Neural cell (in vitro differentiated cells): Measurements from ENCODE around the gene FGFR4. TPM values are rescaled to one million over a fixed set of nuclear protein-coding genes. Genes with fewer than 3 reads are reported as not detected.

Experiments used
- H2AFZ ChIP-seq: fragments of 200-600, 300-800 bp; sonication (generic), shearing (Covaris generic); 2 replicates; pipeline ENCODE4 v1.6.0; 2014; ENCODE audit warnings: low read depth, mild to moderate bottlenecking, antibody characterized with exemption, low read length, moderate library complexity
- H3F3A ChIP-seq: fragments of 200-600 bp; shearing (Covaris generic); 2 replicates; pipeline ENCODE4 v1.6.1; 2016; ENCODE audit warnings: mild to moderate bottlenecking, moderate library complexity, mixed read lengths, antibody characterized with exemption, low read length; ENCODE audit not compliant: insufficient read depth, poor library complexity, severe bottlenecking
- H3K27ac ChIP-seq: fragments of 200-600, 300-800 bp; sonication (generic), shearing (Covaris generic); 2 replicates; pipeline ENCODE4 v1.5.1; 2014; ENCODE audit warnings: mild to moderate bottlenecking, low read length, moderate library complexity
- H3K27me3 ChIP-seq: fragments of 300-800, 200-600 bp; sonication (generic), shearing (Covaris generic); 2 replicates; pipeline ENCODE4 v1.6.0; 2014; ENCODE audit warnings: mild to moderate bottlenecking, low read depth, low read length, moderate library complexity; ENCODE audit not compliant: insufficient read depth
- H3K36me3 ChIP-seq: fragments of 300-800, 200-600 bp; sonication (generic), shearing (Covaris generic); 2 replicates; pipeline ENCODE4 v1.5.1; 2014; ENCODE audit warnings: mild to moderate bottlenecking, antibody characterized with exemption, low read length, moderate library complexity; ENCODE audit not compliant: insufficient read depth
- H3K4me2 ChIP-seq: fragments of 300-800, 200-600 bp; sonication (generic), shearing (Covaris generic); 2 replicates; pipeline ENCODE4 v1.6.0; 2014; ENCODE audit warnings: mild to moderate bottlenecking, low read length
- H3K4me3 ChIP-seq: fragments of 300-800, 200-600 bp; sonication (generic), shearing (Covaris generic); 2 replicates; pipeline ENCODE4 v1.5.1; 2014; ENCODE audit warnings: mild to moderate bottlenecking, low read length, moderate library complexity
- H3K79me2 ChIP-seq: fragments of 200-600 bp; shearing (Covaris generic); replicated peaks from 2 replicates; pipeline ENCODE4 v1.6.0; 2014; ENCODE audit warnings: mild to moderate bottlenecking, low read length, moderate library complexity; ENCODE audit not compliant: insufficient read depth
- H3K9ac ChIP-seq: fragments of 300-800, 200-600 bp; sonication (generic), shearing (Covaris generic); 2 replicates; pipeline ENCODE4 v1.6.1; 2016; ENCODE audit warnings: mild to moderate bottlenecking, low read length, mixed read lengths
- H3K9me2 ChIP-seq: fragments of 200-600 bp; shearing (Covaris generic); 2 replicates; pipeline ENCODE4 v1.6.1; 2016; ENCODE audit warnings: mild to moderate bottlenecking, low read length, mixed read lengths; ENCODE audit not compliant: insufficient read depth
- H3K9me3 ChIP-seq: fragments of 200-600, 300-800 bp; sonication (generic), shearing (Covaris generic); 2 replicates; pipeline ENCODE4 v1.6.1; 2016; ENCODE audit warnings: mild to moderate bottlenecking, mixed run types, low read length, moderate library complexity, mixed read lengths
- H4K20me1 ChIP-seq: fragments of 200-600 bp; shearing (Covaris generic); 2 replicates; pipeline ENCODE4 v1.6.1; 2016; ENCODE audit warnings: mild to moderate bottlenecking, mixed run types; ENCODE audit not compliant: insufficient read depth
- EP300 ChIP-seq: fragments of 450-650 bp; conservative IDR thresholded peaks from 2 replicates; pipeline ENCODE4 v1.6.1; 2014; ENCODE audit warnings: antibody characterized with exemption, mild to moderate bottlenecking, moderate library complexity; ENCODE audit not compliant: poor library complexity, severe bottlenecking
- EZH2 ChIP-seq: fragments of 200-600, 300-800 bp; shearing (Covaris generic), sonication (generic); IDR thresholded peaks from 2 replicates; pipeline ENCODE4 v1.6.1; 2014; ENCODE audit warnings: antibody characterized with exemption, low read length, borderline replicate concordance, mild to moderate bottlenecking; ENCODE audit not compliant: insufficient read depth, poor library complexity, severe bottlenecking
- MXI1 ChIP-seq: fragments of 450-650 bp; conservative IDR thresholded peaks from 2 replicates; pipeline ENCODE4 v1.6.1; 2014; ENCODE audit warnings: antibody characterized with exemption, mild to moderate bottlenecking; ENCODE audit not compliant: poor library complexity, severe bottlenecking
- POLR2AphosphoS5 ChIP-seq: IDR thresholded peaks from 2 replicates; pipeline ENCODE4 v1.6.1; 2012
- RAD21 ChIP-seq: fragments of 450-650 bp; conservative IDR thresholded peaks from 2 replicates; pipeline ENCODE4 v1.6.1; 2014; ENCODE audit warnings: antibody characterized with exemption, mild to moderate bottlenecking, moderate library complexity
- SMC3 ChIP-seq: fragments of 450-650 bp; conservative IDR thresholded peaks from 2 replicates; pipeline ENCODE4 v1.6.1; 2014; ENCODE audit warnings: antibody characterized with exemption, mild to moderate bottlenecking, moderate library complexity; ENCODE audit not compliant: poor library complexity
- TAF1 ChIP-seq: IDR thresholded peaks from 2 replicates; pipeline ENCODE4 v1.6.1; 2012; ENCODE audit warnings: low read depth
- polyA plus RNA-seq: library from polyadenylated mRNA; depleted of rRNA; stranded (reverse); fragments of >200 nt; gene quantifications from 2 replicates; pipeline ENCODE4 v1.2.3, GENCODE V29; 2014
- TF ChIP-seq, protein P1 (sequence below): fragments of 450-650 bp; IDR thresholded peaks from 2 replicates; pipeline ENCODE4 v1.5.1; 2014; ENCODE audit warnings: antibody characterized with exemption, mild to moderate bottlenecking, moderate library complexity; ENCODE audit not compliant: poor library complexity, severe bottlenecking
- TF ChIP-seq, protein P2 (sequence below): IDR thresholded peaks from 2 replicates; pipeline ENCODE4 v1.6.1; 2012; ENCODE audit warnings: borderline replicate concordance

Gene FGFR4
- polyA plus RNA-seq, 1 donor from 2014 or later = 14.8 TPM

DNA sequence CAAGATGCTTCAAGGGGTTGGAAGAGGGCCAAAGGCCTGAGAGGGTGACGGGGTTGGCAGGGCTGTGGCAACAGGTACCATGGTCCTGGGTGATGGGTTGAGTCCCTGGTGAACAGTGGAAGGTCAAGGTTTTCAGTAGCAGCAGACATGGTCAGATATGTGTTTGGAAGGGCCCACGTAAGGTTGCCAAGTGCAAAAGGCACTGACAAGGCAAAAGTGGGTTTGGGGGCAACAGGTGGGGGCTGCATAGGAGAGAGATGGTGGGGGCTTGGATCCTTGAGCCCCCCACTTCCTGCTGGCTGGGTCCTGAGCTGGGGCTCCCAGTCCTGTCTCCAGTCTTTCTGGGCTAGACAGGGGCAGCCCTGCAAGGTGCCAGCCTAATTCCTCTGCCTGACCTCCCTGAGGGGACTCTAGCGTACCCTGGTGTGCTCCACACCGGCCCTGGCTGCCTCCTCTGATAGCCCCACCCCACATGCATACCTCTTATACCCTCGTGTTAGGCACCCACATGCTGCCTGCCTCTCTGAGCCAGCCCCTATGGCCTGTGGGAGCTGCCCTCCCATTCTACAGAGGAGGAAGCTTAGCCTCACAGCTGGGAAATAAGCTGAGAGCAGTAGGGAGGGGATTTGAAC is 26.0 kb downstream of the FGFR4 start:
- no peaks in the 10 kb centered on the region for H3K79me2 ChIP-seq
- no peaks in the 10 kb centered on the region for H3K36me3 ChIP-seq
- TF ChIP-seq, protein P1, sequence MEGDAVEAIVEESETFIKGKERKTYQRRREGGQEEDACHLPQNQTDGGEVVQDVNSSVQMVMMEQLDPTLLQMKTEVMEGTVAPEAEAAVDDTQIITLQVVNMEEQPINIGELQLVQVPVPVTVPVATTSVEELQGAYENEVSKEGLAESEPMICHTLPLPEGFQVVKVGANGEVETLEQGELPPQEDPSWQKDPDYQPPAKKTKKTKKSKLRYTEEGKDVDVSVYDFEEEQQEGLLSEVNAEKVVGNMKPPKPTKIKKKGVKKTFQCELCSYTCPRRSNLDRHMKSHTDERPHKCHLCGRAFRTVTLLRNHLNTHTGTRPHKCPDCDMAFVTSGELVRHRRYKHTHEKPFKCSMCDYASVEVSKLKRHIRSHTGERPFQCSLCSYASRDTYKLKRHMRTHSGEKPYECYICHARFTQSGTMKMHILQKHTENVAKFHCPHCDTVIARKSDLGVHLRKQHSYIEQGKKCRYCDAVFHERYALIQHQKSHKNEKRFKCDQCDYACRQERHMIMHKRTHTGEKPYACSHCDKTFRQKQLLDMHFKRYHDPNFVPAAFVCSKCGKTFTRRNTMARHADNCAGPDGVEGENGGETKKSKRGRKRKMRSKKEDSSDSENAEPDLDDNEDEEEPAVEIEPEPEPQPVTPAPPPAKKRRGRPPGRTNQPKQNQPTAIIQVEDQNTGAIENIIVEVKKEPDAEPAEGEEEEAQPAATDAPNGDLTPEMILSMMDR = no peak
- TF ChIP-seq, protein P2, sequence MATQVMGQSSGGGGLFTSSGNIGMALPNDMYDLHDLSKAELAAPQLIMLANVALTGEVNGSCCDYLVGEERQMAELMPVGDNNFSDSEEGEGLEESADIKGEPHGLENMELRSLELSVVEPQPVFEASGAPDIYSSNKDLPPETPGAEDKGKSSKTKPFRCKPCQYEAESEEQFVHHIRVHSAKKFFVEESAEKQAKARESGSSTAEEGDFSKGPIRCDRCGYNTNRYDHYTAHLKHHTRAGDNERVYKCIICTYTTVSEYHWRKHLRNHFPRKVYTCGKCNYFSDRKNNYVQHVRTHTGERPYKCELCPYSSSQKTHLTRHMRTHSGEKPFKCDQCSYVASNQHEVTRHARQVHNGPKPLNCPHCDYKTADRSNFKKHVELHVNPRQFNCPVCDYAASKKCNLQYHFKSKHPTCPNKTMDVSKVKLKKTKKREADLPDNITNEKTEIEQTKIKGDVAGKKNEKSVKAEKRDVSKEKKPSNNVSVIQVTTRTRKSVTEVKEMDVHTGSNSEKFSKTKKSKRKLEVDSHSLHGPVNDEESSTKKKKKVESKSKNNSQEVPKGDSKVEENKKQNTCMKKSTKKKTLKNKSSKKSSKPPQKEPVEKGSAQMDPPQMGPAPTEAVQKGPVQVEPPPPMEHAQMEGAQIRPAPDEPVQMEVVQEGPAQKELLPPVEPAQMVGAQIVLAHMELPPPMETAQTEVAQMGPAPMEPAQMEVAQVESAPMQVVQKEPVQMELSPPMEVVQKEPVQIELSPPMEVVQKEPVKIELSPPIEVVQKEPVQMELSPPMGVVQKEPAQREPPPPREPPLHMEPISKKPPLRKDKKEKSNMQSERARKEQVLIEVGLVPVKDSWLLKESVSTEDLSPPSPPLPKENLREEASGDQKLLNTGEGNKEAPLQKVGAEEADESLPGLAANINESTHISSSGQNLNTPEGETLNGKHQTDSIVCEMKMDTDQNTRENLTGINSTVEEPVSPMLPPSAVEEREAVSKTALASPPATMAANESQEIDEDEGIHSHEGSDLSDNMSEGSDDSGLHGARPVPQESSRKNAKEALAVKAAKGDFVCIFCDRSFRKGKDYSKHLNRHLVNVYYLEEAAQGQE = no peak
- TF ChIP-seq EZH2 (no peak), MXI1 (no peak)
- no peaks in the 10 kb centered on the region for H3K9me3 ChIP-seq
- H3K4me2 ChIP-seq = no peak overlapping the region
- no peaks in the 10 kb centered on the region for H4K20me1 ChIP-seq
- H3K9me2 ChIP-seq = no peaks in the 10 kb centered on the region
- H3F3A ChIP-seq = no peaks in the 10 kb centered on the region
- H3K27ac ChIP-seq = no peak overlapping the region
- H2AFZ ChIP-seq = no peak overlapping the region
- no peaks in the 10 kb centered on the region for H3K27me3 ChIP-seq
- no peak overlapping the region for H3K9ac ChIP-seq
- no peak overlapping the region for H3K4me3 ChIP-seq

GRCh38 chr5:177113566-177114424 is 27.1 kb downstream of the FGFR4 start:
- TF ChIP-seq POLR2AphosphoS5 (no peak), TAF1 (no peak), EZH2 (no peak), SMC3 (peak; percentile 89), RAD21 (peak; percentile 98), EP300 (no peak), MXI1 (no peak)
- TF ChIP-seq, protein P2 = no peak
- TF ChIP-seq, protein P1 = peak; percentile 97
- H3K27ac ChIP-seq = no peak overlapping the region
- no peak overlapping the region for H2AFZ ChIP-seq

More at GRCh38 chr5:177113566-177114424, 27.1 kb downstream of the FGFR4 start:
- Histone ChIP-seq H3K9me3 (no peaks in the 10 kb centered on the region), H3K27me3 (no peaks in the 10 kb centered on the region), H3K79me2 (no peaks in the 10 kb centered on the region), H4K20me1 (no peaks in the 10 kb centered on the region), H3K4me3 (no peak overlapping the region), H3K36me3 (no peaks in the 10 kb centered on the region), H3K9me2 (no peaks in the 10 kb centered on the region), H3F3A (no peaks in the 10 kb centered on the region), H3K4me2 (no peak overlapping the region), H3K9ac (no peak overlapping the region)
